IPS-18c (cell line): Measurements from ENCODE around the gene SLC6A3.

Experiments used
- H3K4me3 ChIP-seq: 2 replicates; pipeline ENCODE4 v1.7.0; 2013; ENCODE audit warnings: low read depth, mild to moderate bottlenecking, low read length, moderate library complexity; ENCODE audit not compliant: insufficient read depth
- H3K9me3 ChIP-seq: one replicate; pipeline ENCODE4 v1.6.1; 2013; ENCODE audit warnings: mild to moderate bottlenecking, low read length, moderate library complexity; ENCODE audit not compliant: control insufficient read depth, insufficient read depth

SLC6A3 gene

DNA sequence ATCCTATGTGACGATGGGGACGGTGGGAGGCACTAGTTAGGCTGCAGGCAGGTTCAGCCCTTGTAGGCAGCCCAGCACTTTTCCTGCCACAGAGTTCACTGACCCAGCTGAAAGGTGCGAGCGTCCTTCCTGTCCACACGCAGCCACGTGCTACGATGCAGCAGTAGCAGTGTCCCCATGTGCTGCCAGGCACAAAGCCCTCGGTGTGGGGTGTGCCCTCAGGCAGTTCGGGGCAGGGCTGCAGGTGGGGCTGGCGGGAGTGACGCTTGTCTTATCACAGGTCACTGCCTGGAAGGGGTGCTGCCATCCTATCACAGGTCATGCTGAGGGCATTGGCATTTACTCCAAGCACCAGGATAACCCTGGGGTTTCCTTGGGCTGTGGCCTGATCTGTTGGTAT, 53.5 kb downstream of the SLC6A3 start:
- no peak overlapping the region for H3K4me3 ChIP-seq
- no peaks in the 10 kb centered on the region for H3K9me3 ChIP-seq

- H3K4me3 ChIP-seq = no peak overlapping the region
- H3K9me3 ChIP-seq = no peaks in the 10 kb centered on the region
Measured at GRCh38 chr5:1390861-1391600, 54.2 kb downstream of the SLC6A3 start.

DNA sequence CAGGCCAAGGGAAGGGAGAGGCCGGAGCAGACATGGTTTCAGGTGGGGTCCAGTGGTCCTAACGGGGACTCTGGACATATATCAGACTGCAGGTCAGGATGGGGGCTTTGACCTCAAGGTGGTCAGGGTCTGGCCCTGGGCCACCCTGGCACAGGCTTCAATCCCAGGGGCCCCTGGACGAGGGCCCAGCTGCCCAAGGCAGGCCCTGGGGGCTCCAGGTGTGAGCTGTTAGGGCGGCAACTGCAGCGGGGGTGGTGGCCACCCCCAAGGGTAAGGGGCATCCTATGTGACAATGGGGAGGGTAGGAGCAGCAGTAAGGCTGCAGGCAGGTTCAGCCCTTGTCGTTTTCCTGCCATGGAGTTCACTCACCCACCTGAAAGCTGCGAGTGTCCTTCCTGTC, 54.9 kb downstream of the SLC6A3 start:
- Histone ChIP-seq H3K4me3 (no peak overlapping the region), H3K9me3 (no peaks in the 10 kb centered on the region)

DNA sequence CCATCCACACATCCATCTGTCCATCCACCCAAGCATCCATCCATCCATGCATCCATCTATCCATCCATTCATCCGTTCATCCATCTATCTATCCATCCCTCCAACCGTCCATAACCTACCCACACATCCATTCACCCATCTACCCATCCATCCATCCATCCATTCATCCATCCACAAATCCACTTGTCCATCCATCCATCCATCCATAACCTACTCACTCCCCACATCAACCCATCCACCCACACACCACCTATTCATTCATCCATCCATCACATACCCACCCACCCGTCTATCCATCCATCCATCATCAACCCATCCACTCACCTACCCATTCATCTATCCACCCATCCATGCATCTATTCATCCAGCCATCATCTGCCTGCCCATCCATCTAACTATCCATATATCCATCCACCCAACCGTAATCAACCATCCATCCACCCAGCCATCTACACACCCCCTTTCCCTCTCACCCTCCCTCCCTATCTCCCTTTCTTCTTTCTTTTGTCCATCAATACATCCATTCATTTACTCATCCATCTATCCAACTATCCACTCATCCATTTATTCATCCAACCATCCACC, 56.8 kb downstream of the SLC6A3 start:
- Histone ChIP-seq H3K9me3 (no peaks in the 10 kb centered on the region), H3K4me3 (no peak overlapping the region)

DNA sequence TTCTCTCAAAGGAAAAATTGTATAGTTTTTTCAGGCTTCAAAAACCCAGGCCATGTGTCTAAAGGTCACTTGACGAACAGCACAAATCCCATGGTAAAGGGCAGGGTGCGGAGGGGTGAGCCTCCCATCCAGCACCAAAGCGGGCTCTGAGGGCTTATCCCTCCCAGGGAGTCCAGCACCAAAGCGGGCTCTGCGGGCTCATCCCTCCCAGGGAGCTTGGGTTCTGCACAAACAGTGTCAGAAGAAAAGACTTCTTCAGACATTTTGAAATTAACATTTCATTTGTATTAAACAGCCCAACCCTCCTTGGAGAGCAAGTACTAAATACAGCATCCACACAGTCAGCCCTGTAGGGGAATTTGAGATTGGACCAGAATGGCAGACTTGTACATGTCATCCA, 57.4 kb downstream of the SLC6A3 start:
- H3K9me3 ChIP-seq = no peaks in the 10 kb centered on the region
- no peak overlapping the region for H3K4me3 ChIP-seq

GRCh38 chr5:1387059-1387755, 58.0 kb downstream of the SLC6A3 start:
- Histone ChIP-seq H3K9me3 (no peaks in the 10 kb centered on the region), H3K4me3 (no peak overlapping the region)

DNA sequence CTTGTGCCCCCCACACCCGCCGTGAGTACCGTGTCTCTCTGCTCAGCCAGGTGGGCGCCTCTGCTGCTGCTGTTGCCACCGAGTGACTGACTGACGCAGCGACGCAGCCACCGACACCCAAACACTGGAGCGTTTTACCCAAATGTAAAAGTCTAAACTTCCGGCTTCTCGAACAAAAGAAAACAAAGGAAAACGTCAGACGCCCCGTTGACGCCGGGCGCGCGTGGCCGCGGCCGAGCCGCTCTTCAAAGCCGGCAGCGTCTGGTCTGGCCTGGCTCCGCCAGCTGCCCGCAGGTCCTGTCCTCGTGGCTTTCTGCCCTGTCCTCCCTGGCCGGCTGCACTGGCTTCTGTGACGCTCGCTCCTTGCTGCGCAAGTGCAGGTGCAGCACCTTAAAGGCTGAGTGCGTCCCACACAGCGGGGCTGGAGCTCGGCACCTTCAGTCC, 58.9 kb downstream of the SLC6A3 start:
- Histone ChIP-seq H3K4me3 (peak overlapping the region; percentile 61), H3K9me3 (no peaks in the 10 kb centered on the region)

DNA sequence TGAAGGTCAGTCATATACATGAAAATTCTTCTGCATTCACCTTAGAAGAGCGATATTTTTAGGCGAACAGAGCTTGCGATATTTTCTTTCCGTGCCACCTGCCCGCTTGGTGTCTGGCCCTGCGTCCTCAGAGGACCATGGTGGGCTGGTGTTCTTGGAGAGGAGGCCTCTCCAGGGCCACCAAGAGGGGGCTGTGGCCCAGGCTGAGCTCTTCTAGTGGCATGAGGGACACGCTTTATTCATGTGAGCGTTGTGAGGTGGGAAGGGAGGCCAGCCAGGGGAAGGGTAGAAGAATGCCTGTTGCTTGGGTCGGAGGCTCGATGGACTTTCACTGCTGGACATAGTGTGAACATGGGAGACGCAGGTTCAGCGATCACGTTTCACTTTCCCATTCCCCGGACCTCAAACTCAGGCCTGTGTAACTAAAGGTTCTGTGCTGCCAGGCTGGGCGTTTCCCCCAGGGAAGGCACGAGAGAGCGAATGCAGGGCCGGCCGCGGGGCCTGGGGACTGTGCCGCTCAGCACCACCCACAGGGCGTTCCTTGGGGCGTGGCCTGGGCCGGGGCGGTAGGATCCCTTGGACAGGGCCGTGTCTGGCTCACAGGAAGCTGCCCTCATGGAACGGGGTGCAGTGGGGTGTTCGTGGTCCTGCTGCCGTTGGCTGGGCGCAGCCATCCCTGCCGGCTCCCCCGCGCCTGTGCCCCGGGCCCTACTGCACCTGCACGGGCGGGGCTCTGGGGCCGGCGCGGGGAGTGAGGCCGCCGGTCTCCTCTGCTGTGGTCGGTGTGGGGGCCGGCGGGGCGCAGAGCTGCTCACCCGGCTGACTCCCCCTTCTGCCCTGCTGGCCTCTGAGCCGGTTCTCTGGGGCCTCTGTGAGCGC, 59.6 kb downstream of the SLC6A3 start:
- Histone ChIP-seq H3K4me3 (peak overlapping the region; percentile 61), H3K9me3 (no peaks in the 10 kb centered on the region)

- Histone ChIP-seq H3K4me3 (no peak overlapping the region), H3K9me3 (no peaks in the 10 kb centered on the region)
Measured at GRCh38 chr5:1384521-1384920, 60.7 kb downstream of the SLC6A3 start.

- H3K9me3 ChIP-seq = no peaks in the 10 kb centered on the region
- no peak overlapping the region for H3K4me3 ChIP-seq
Measured at GRCh38 chr5:1383886-1384401, 61.3 kb downstream of the SLC6A3 start.

GRCh38 chr5:1383344-1383743, 61.9 kb downstream of the SLC6A3 start:
- no peaks in the 10 kb centered on the region for H3K9me3 ChIP-seq
- H3K4me3 ChIP-seq = no peak overlapping the region

- Histone ChIP-seq H3K4me3 (no peak overlapping the region), H3K9me3 (no peaks in the 10 kb centered on the region)
Measured at GRCh38 chr5:1382248-1382700, 63.0 kb downstream of the SLC6A3 start.

GRCh38 chr5:1381370-1382247, 63.6 kb downstream of the SLC6A3 start:
- H3K9me3 ChIP-seq = no peaks in the 10 kb centered on the region
- H3K4me3 ChIP-seq = no peak overlapping the region

DNA sequence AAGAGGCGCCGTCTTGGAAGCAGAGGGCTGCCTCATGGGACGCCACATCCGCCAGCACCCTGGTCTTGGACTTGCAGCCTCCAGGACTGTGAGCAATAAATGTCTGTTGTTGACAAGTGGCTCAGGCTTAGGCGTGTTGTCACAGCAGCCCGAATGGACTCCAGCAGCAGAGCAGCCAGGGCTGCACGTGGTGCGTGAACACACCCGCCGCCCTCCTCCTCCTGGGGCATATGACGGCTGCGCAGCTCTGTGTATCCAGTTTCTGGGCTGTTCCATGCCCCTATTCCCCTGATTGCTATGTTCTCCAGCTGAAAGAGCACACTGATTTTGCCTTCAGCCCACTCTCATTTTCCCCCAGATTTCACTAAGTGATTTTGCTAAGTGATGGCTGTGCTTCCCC, 64.3 kb downstream of the SLC6A3 start:
- Histone ChIP-seq H3K9me3 (no peaks in the 10 kb centered on the region), H3K4me3 (no peak overlapping the region)

DNA sequence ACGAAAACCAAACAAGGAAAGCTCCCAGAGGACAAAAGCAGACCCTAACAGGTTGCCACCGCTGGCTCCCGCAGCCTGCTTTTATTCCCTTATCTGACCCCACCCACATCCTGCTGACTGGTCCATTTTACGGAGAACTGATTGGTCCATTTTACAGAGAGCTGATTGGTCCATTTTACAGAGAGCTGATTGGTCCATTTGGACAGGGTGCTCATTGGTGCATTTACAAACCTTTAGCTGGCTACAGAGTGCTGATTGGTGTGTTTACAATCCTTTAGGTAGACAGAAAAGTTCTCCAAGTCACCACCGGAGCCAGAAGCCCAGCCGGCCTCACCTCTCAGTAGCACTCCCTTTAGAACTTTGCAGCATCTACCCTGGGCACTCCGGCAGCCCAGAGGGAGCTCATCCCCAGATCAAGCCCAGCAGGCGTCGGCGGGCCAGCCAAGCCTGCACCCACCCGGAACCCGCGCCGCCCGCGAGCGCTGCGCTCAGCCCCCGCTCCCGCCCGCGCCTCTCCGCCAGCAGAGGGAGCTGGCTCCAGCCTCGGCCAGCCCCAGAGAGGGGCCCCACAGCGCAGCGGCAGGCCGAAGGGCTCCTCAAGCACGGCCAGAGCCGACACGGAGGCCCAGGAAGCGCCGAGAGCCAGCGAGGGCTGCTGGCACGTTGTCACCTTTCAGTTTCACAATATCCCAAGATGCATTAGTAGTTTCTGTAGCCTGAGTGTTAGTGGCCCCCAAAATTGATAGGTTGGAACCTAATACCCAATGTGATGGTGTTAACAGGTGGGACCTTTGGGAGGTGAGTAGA, 65.0 kb downstream of the SLC6A3 start:
- no peaks in the 10 kb centered on the region for H3K9me3 ChIP-seq
- no peak overlapping the region for H3K4me3 ChIP-seq
